A549 treated with AZD2906 at 1 μM for 4 hours (cell line): ENCODE measurements around the gene EIF2D. TPM values are rescaled to one million over a fixed set of nuclear protein-coding genes. Genes with fewer than 3 reads are reported as not detected.

Experiments
- total RNA-seq: library from RNA; stranded (reverse); fragments of 200-300 nt; extraction: Qiagen RNA extraction; gene quantifications from 5 replicates; pipeline ENCODE4 v1.2.3, GENCODE V29; 2022

The EIF2D gene, protein sequence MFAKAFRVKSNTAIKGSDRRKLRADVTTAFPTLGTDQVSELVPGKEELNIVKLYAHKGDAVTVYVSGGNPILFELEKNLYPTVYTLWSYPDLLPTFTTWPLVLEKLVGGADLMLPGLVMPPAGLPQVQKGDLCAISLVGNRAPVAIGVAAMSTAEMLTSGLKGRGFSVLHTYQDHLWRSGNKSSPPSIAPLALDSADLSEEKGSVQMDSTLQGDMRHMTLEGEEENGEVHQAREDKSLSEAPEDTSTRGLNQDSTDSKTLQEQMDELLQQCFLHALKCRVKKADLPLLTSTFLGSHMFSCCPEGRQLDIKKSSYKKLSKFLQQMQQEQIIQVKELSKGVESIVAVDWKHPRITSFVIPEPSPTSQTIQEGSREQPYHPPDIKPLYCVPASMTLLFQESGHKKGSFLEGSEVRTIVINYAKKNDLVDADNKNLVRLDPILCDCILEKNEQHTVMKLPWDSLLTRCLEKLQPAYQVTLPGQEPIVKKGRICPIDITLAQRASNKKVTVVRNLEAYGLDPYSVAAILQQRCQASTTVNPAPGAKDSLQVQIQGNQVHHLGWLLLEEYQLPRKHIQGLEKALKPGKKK
- total RNA-seq: 32.5 to 35.8 TPM (median 34.8 TPM) in 5 replicates

GRCh38 chr1:206612129-206612876, at the start of gene EIF2D:
TSS of gene EIF2D (minus strand) at chr1:206612465. CDS start at chr1:206612342, 123 bp downstream.

GRCh38 chr1:206635080-206635977, 23.1 kb upstream of the EIF2D start, which contains the start of gene DYRK3:
TSS of gene DYRK3 (plus strand) at chr1:206635536. CDS start at chr1:206635704, 168 bp downstream.

Other genes starting within 250 kb of the EIF2D start
- 5.1 to 6.6 TPM (median 5.5 TPM) in 5 replicates for gene IKBKE, start 142.0 kb downstream of the EIF2D start, total RNA-seq
- 0.77 to 1.1 TPM (median 0.97 TPM) in 5 replicates for gene RASSF5, start 104.9 kb downstream of the EIF2D start, total RNA-seq
- 9.1 to 13.2 TPM (median 9.4 TPM) in 5 replicates for gene DYRK3, start 23.1 kb upstream of the EIF2D start, total RNA-seq
- gene MAPKAPK2, start 72.4 kb upstream of the EIF2D start, total RNA-seq: 87.7 to 107 TPM (median 101 TPM) in 5 replicates
- 0.08 to 0.11 TPM (median 0.09 TPM) in 3 of 5 replicates, not detected in the others for gene IL19, start 158.3 kb upstream of the EIF2D start, total RNA-seq
- not detected in 5 replicates for gene IL10, start 160.0 kb upstream of the EIF2D start, total RNA-seq